ENCODE results near the gene NF1. TPM values are rescaled to one million over a fixed set of nuclear protein-coding genes. Genes with fewer than 3 reads are reported as not detected.

Gene NF1, protein sequence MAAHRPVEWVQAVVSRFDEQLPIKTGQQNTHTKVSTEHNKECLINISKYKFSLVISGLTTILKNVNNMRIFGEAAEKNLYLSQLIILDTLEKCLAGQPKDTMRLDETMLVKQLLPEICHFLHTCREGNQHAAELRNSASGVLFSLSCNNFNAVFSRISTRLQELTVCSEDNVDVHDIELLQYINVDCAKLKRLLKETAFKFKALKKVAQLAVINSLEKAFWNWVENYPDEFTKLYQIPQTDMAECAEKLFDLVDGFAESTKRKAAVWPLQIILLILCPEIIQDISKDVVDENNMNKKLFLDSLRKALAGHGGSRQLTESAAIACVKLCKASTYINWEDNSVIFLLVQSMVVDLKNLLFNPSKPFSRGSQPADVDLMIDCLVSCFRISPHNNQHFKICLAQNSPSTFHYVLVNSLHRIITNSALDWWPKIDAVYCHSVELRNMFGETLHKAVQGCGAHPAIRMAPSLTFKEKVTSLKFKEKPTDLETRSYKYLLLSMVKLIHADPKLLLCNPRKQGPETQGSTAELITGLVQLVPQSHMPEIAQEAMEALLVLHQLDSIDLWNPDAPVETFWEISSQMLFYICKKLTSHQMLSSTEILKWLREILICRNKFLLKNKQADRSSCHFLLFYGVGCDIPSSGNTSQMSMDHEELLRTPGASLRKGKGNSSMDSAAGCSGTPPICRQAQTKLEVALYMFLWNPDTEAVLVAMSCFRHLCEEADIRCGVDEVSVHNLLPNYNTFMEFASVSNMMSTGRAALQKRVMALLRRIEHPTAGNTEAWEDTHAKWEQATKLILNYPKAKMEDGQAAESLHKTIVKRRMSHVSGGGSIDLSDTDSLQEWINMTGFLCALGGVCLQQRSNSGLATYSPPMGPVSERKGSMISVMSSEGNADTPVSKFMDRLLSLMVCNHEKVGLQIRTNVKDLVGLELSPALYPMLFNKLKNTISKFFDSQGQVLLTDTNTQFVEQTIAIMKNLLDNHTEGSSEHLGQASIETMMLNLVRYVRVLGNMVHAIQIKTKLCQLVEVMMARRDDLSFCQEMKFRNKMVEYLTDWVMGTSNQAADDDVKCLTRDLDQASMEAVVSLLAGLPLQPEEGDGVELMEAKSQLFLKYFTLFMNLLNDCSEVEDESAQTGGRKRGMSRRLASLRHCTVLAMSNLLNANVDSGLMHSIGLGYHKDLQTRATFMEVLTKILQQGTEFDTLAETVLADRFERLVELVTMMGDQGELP (N-terminal part only)
- 89.8 TPM for total RNA-seq

DNA sequence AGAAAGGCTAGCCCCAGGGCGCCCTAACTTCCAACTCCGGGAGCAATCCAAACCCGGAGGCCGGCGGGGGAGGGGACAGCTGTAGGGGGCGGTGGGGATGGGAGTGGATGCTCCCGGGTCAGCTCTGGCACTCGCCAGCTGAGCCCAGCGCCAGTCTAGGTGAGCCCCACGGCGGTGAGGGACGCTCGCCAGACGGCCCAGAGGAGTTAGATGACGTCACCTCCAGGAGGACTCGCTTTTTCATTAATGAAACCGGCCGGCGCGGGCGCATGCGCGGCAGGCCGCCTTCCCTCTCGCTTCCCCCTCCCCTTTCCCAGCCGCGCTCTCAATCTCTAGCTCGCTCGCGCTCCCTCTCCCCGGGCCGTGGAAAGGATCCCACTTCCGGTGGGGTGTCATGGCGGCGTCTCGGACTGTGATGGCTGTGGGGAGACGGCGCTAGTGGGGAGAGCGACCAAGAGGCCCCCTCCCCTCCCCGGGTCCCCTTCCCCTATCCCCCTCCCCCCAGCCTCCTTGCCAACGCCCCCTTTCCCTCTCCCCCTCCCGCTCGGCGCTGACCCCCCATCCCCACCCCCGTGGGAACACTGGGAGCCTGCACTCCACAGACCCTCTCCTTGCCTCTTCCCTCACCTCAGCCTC is at the start of gene NF1:
Gene NF1, plus strand, starts transcription at position 378 of the 636 bp plus-strand sequence. CDS start 333 bp downstream, outside the sequence.

DNA sequence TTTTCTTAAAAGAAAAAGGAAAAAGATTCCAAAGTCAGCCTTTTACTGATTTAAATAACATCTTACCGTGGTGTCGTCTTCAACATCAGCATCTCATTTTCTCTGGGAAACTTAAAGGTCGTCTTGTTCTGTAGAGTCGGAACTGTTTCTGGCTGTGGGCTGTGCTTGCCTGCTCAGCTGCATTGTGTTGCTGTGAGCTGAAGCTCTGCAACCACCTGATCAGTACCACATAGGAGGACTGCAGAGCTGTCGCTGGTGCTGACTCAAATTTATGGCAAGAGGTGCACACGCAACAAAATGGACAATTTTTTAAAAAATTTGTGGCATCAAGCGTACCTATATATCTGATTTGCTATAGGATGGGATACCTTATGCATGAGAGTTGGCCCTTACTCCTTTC is 202.3 kb downstream of the NF1 start, which contains the start of gene OMG:
Gene OMG, minus strand, starts transcription at position 150 of the 400 bp plus-strand sequence. CDS start 908 bp downstream, outside the sequence.

DNA sequence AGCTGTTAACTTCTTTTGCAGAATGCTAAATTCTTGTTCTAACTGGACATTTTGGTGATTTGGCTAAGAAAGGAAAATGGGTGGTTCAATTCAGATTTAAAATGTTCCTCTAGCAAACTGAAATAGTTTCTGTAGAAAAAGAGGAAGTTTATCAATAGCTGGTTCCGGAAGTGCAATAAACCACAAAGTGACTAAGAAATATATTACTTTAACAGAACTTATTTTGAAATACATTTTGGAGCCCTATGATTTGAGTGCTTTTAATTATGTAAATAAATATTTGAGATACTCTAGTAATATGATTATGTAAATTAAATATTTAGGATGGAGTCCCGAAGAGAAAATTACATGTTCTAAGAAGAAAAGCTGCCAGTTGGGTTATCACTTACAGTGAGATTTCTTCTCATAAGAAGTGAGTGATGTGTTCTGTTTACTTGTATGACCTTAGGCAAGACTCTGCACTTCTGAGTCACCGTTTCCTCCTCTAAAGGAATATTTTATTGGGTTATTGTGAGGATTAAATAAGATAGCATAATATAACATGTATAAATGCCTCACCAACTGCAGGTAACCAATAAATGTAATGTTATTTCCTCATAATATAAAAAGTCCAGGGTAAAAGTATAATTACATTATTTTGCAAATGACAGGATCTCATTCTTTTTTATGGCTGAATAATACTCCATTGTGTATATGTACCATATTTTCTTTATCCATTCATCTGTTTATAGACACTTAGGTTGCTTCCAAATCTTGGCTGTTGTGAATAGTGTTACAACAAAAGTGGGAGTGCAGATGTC is 219.4 kb downstream of the NF1 start, which contains the start of gene EVI2B:
Gene EVI2B, minus strand, starts transcription at position 73 of the 800 bp plus-strand sequence. CDS start 8,445 bp downstream, outside the sequence.

DNA sequence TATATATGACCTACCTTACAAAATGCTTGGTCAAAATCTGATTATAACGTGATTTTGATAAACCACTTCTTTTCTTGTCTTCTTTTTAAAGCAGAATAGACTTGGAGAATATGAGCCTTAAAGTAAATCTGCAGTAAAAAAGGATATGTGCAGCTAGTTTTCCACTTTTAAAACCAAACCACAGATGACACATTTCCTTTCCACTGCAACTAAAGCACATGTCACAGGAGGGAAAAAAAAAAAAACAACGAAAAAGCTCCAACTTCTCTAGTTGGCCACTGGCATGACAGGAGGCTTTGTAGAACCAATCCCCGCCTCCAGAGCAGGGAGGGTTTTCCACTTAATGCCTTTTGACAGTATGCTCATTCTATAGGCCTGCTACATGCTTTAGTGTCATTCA is 226.7 kb downstream of the NF1 start, which contains the start of gene EVI2A:
Gene EVI2A, minus strand, starts transcription at position 142 of the 400 bp plus-strand sequence. CDS start 2,609 bp downstream, outside the sequence.

DNA sequence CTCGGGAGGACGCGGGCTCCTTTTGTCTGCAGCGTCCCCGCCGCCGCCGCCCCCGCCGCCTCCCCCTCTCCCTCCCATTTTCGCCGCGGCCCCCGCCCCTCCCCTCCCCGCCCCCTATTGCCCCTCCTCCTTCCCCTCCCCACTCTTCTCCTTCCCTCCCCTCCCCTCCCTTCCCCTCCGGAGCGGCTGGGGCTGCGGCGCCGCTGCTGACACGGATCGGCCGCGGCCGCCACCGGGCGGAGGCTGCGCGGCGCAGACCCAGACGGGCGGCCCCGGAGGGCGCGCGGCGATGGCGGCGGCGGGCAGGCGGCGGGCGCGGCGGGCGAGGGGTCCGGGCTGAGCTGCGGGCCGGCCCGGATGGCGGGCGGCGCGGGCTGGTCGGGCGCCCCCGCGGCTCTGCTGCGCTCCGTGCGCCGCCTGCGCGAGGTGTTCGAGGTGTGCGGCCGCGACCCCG is 296.7 kb downstream of the NF1 start, which contains the start of gene RAB11FIP4:
Gene RAB11FIP4, plus strand, starts transcription at position 180 of the 454 bp plus-strand sequence. Its CDS starts 178 bp downstream, at position 358.

Small RNAs within 50 kb of the gene (small RNA-seq; reads per million reads assigned to genes)
- not detected for gene MIR4733 (ENCODE audit: low replicate concordance)

Other genes with a start within 250 kb of the NF1 start
- gene TEFM, start 188.7 kb upstream of the NF1 start, total RNA-seq = 21.1 TPM
- gene ADAP2, start 173.0 kb upstream of the NF1 start, total RNA-seq = 11.1 TPM
- 13.8 TPM for gene RNF135, start 123.9 kb upstream of the NF1 start, total RNA-seq
- not detected for gene OMG, start 202.3 kb downstream of the NF1 start, total RNA-seq
- 3.3 TPM for gene EVI2B, start 219.1 kb downstream of the NF1 start, total RNA-seq
- 3.4 TPM for gene EVI2A, start 226.6 kb downstream of the NF1 start, total RNA-seq